Epidermal melanocyte (primary cell): ENCODE measurements around the gene CATSPERB.
"Not testable (repeated sequence)": the region's sequence is repeated elsewhere in the genome, so short reads cannot be mapped to it uniquely, and the experiment has no call there.

Experiments
- DNase-seq: peaks from one replicate; pipeline ENCODE4 v3.0.0; 2011; ENCODE audit warnings: low spot score; ENCODE audit not compliant: insufficient read length

Gene CATSPERB, protein sequence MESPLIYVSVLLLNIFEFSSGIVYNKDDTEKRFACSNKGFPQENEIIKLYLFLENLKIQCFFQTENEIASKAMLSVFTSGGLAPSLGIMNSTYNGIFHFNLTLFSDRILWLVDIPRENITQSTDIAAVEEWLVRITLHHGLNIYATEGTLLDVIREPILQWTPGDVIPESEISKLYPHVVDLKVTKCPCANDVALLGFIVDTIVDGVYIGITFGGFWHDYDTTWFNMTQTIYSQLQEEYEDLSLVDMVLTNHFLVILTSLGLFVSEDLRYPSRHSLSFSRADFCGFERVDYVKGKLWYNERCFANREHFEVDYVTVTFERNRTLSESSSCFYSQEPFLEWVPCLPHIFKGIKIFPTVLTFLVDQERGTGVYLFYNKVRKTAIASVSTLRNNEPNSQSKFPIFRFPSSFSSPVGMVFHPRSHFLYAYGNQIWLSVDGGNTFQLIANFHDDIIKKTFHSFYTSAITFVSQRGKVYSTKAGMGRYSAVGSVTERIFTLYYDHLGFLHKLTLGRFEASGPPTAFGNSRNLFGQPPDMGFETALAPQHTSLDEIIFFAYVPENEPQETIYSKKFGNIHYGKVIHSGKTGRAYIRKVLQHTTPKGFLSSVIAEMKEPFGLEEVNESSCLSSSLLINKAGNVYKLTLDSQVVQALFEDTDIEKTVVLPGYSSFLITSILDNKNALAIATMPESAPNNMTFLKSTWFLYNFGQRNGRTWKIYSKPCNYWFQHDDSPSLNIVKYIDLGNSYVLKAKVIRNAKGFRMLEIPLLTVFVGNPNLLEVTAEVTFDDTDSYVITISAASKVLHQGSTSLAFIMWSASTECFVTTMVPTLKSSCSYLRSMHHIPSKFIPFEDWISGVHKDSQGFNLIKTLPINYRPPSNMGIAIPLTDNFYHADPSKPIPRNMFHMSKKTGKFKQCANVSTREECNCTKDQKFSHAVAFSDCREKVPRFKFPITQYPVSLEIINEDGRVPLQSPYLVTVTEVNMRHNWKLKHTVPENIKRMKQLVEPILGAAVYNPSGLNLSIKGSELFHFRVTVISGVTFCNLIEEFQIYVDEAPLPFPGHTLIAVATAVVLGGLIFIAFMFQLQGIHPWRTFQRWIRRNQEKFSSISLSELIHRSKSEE

DNA sequence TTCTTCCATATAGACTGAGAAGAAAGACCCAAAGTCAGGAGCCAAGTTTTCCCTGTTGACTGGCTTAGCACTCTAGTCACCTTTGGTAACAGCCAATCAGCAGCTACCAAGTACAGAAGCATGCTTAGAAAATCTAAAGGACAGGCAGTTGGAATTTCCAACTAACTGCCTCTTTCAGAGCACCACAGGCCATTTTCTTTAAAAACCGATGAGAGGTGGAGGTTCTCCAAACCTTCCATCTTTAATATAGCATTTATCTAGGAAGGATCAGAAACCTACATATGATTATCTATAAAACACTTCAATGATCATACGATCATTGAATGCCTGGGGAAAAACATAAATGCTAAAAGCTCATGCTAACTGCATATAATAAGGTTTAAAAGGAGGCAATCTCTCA is at the start of gene CATSPERB:
CATSPERB (minus strand) TSS at position 101 of the 400 bp plus-strand sequence. CDS start 2,607 bp downstream, outside the sequence.
- DNase-seq = no peak

DNA sequence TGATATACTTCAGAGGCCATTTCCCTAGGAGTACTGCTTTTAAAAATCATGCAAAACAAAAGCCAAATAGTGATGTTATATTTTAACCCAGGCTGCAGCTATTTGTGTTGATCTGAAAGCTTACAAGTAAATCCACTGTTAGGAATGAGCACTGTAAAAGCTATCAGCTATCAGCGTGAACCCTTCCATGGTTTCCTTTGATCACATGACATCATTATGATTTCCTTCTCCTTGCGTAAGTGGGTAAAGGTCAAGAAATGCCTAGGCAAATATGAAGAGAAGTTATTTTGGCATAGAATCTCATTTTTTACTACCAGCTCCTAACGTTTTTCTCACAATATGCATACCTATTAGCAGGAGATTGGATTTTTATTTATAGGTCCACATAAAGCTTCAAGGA is 48.6 kb upstream of the CATSPERB start:
- no peak for DNase-seq

DNA sequence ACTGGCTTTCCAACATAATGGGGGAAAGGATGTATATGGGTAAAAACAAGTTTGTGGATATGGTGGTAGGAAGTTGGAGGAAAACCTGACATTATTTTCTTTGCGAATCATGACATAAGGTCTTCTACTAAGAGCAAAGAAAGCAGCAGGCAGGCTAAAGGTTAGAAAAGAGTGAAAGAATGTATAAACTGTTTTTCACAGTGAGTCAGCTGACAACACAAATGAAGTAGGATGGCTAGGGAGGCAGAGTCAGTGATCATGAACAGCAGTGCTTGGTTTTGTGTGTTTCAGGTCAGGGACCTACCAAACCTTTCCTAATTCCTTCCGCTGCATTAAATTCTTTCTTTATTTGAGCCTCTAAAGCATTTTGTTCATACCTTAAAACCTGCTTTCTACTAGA is 46.3 kb upstream of the CATSPERB start:
- DNase-seq = no peak

DNA sequence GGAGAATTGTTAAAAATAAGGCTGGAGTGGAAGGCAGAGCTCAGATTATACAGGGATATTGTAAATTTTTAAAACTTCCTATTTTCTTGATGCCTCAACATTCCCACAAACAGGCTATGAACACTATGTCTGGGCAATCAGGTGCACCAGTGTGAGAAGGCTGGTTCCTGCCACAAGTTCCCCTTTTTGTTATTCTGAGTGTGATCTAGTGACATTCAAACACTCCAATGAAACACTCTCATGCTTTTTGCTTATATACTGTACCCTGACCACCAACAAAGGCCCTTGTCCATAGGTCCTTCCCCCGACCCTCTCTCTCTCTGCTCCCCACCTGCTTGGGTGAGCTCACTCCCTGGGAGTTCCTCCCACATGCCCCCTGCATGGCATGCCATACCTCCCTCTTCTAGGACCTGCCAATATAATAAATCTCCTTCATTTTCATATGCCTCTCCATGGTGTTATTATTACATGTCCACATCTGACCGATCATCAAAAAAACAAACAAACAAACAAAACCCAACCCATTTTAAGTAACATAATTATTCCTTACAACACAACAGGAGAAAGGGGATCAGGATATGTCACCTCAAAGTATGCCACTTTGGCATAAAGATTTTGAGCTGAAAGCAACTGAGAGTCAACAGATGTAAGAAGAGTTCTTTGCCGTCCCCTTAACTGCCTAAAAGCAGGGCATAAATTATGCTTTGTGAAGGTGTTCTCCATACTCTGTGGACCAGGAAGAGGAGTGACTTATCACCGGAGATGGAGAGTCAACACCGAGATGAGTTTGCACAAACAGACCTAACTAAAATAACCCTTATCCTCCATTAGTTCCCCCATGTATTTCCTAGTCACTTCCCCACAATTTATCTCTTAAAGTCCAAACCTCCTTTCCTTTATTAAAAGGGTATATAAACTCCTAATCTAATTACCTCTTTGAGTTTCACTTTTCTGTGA is 42.5 kb upstream of the CATSPERB start:
- no peak for DNase-seq

DNA sequence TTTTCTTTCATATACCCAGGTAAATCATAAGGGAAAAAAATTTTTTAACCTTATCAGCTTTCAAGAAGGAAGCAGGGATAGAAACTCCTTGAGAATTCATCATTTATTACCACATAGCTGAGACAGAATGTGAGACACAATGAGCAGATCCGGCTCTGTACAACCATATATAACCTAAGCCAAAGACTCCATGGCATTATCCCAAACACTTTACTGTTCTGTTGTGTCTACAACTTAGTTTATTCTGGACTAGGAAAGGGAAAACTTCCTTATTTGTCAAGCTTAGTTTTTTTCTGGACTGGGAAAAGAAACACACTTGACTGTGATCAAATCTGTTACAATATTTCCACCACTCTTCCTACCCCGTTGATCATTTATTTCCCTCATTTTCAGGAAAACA is 38.3 kb upstream of the CATSPERB start:
- no peak for DNase-seq

DNA sequence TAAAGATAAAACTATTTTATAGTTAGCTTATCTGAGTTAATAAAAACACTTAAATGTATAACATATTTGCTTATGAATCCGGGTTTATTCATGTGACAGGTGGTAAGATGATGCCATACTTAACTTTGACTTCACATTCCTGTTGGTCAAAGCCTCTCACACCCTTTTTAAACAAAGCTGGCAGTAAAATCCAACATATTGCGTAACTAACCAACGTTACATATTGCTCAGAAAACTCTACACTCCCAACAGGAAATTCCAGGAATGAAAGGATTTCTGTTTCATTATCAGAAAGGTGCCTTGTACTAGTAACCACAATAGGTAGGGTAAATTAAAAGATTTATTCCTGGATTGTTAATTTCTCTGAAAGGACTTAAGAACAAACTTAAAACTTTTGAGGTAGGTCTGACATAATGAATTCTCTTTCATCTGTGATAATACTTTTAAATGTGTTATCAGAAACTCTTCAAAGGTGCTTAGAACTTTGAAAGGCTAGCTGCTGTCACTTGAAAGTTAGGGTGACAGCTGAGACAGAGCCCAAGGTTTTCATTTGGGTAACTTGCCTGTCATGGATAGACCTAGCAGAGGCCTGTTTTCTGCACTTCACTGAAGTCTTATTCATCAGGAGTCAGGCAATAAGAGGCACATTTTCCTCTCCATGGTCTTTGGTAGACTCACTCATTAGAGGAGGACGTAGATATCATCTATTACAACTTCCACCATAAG is 23.8 kb upstream of the CATSPERB start:
- no peak for DNase-seq

DNA sequence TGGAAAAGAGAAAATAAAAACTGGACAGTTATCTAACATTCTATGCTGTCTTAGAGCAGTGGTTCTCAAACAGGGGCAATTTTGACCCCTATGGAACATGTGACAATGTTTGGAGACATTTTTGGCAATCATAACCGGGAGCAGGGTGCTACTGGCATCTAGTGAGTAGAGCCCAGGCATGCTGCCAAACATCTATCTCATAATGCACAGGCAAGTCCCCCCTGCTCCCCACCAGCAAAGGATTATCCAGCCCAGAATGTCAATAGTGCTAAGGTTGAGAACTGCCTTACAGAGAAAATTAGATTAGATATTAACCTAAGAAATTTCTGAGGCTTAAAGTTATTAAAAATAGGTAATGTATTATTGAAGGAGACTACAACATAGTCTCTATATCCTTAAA is 22.9 kb upstream of the CATSPERB start:
- DNase-seq = no peak

DNA sequence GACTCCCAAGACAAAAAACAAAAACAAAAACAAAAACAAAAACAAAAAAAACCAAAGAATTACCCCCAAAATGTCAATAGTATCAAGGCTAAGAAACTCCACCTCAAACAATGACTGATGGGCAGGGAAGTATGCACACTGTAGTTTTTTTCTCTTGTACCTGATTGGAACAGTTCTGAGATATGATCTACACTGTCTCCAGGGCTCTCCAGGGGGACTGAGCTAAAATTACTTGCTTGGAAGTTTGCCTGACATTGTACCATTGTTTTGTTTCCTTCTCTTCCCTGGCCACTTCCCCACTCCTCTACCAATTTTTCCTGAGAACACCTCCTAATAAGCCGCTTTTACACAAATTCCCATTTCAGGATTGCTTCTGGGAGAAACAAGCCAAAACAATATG is 22.3 kb upstream of the CATSPERB start:
- DNase-seq = no peak

DNA sequence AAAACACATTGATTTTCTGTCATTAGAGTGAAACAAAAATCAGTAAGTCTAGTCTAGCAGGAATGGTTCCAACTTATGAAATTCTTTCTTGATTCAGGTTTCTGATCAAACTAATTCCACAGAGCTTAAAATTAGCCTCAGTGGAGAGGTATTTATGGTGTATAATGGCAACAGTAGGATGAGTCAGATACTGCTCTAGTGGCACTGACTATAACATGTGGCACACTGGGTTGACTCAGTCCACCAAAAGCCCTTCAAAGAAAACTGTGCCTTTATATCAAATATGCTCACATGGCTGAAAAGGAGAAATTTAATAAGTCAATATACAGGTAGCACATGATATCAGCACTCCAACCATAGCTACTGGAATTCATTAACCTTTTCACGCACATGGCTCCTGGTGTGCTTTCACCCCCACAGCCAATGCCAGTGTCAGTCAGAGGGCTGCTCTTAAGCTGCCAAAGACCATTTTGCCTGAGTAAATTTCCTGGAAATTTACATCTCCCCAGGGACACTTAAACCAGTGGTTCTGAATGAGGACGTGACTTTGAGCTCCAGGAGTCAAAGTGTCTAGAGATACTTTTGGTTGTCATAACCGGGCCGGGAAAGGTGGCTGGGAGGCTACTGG is 21.7 kb upstream of the CATSPERB start:
- DNase-seq = no peak

DNA sequence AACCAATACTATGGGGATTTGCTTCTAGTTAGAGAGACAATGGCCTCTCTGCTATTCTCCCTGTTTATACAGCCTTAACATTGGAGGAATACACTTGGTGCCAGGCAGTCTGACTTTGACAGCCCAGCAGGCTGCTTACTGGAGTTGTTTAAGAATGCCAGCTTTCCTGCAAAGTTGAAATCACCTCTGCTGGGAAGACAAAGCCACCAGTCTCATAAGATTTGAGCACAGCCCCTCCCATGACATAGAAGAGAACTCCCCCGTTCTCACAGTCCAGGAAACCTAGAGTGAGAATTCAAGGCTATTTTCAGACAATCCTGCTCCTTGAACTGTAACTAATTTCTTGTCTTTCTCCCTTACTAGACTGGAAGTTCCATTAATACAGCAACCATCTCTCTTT is 21.1 kb upstream of the CATSPERB start:
- DNase-seq = no peak

DNA sequence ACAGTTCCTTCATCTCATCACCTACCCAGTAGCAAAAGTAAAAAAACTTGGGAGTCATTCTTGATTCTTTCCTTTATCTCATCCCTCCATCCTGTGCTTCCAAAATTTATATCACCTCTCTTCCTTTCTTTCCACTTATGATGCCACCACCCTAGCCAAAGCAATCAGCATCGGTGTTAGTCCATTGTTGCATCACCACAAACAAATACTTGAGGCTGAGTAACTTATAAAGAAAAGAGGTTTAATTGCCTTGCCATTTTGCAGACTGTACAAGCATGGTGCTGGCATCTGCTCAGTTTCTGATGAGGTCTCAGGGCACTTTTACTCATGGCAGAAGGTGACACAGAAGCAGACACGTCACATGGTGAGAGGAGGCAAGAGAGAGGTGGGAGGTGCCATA is 19.8 kb upstream of the CATSPERB start:
- no peak for DNase-seq

DNA sequence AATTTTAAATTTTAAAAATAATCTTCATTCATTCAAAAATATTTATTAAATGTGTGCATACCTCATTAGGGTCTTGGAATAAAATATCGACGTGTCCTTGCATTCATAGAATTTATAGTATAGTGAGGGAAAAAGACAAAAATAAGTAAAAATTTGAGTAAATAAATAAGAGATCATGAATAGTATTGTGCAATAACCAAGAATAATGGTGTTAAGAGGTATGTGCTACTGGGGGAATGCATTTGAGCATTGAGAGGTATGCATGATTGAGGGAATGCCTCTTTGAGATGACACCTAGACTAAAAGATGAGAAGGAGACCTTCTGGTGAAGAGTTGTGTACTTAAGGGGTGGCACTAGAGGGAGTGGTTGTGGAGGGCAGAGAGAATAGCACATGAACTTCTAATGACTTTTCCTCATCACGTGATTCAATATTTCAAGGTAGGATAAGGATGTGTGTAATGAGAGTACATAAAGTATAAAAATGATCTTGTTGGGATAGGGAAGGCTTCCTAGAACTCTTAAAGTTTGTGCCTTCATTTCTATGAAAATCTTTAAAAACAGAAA is 18.8 kb upstream of the CATSPERB start:
- DNase-seq = no peak

DNA sequence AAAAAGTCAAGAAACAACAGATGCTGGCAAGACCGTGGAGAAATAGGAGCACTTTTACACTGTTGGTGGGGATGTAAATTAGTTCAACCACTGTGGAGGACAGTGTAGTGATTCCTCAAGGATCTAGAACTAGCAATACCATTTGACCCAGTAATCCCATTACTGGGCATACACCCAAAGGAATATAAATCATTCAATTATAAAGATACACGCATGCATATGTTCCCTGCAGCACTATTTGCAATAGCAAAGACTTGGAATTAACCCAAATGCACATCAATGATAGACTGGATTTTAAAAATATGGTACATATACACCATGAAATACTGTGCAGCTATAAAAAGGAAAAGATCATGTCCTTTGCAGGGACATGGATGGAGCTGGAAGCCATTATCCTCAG is 18.0 kb upstream of the CATSPERB start:
- DNase-seq = no peak

DNA sequence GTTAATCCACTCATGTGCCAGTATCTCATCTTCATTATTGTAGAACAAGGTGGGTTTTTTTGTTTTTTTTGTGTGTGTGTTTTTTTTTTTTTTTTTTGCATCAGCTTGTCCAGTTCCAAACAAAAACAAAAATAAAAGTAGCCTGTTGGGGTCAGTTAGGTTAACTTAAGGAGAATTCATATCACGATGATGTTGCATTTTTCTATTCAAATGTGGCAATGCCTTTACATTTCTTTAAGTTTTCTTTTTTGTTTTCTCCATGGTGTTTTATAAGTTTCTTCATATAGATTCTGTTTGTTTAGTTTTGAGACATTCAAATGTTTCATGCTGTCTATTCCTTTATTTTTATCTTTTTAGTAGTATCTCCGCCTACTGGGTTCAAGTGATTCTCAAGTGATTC is 16.2 kb upstream of the CATSPERB start:
- DNase-seq = no peak

DNA sequence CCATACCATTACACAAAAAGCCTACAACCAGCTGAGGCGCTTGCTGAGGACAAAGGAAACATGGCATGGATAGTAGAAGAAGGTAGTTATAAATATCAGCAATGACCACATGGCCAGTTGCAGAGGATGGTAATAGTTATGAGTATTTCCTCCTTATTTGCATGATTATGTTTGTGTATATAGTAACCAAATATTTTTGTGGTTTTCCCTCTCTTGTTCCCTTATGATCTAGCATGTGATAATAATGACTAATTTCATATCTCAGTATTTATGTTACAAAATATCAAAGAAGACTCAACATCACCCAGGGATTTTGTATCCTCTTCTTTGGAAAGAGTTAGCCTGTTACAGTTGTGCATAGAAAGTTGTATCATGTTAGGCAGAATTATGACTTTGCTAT is 13.5 kb upstream of the CATSPERB start:
- no peak for DNase-seq

DNA sequence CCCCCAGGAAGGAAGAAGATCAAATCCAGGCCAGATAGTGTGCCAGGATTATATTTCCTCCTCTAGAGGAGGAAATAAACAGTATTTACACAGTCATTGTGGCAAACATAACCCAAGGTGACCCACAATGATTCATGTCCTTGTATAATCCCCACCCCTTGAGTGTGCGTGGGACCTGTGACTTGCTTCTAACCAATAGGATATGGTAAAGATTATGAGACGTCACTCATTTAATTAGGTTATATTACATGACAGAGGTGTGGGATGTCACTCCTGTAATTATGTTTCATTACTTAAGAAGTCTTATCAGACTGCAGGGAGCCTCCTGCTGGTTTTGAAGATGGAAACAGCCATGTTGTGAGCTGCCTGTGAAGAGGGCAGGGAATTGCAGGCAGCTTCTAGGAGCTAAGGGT is 12.2 kb upstream of the CATSPERB start:
- no peak for DNase-seq

DNA sequence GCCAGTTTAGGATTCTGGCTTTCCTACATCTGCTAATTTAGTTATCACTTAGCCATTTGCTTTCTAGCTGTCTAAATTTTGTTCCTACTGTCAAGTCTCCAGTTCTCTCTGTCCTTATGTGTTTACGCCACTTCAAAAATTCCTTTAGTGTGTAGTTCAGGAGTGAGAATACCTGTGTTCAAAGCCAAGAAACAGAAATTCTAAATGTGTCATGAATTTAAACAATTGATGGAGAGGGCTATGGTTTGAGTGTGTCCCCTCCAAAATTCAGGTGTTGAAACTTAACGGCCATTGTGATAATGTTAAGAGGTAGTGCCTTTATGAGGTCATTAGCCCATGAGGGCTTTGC is 11.4 kb upstream of the CATSPERB start:
- no peak for DNase-seq

DNA sequence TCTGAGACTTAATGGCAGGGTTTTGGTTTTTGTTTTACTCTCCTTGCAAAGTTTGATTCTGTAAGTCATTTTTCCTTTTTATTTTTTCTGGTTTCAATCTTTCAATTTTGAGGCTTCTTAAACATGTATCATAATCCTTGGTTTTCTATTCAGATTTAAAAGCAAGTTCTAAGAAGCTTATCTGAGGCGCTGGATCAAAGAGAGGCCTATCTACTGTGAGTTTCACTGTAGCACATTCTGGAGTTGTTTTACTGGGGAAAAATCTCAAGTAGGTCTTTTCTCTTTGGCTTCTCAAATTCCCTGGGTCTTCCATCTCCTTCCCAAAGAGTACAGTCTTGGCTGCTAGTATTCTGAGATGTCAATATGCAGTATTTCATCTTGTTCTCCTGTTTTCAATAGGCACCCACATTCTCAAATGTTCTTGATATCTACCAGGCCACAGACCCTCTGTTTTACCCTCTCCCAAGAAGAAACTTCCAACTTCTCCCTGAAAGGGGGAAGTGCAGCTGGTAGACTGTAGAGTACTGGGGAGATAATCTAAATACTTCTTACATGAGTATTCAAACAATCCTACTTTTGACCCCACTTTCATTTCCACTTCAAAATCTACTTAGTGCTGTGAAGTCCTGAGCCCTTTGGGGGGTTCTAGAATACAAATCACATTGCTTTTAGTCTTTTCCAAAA is 10.9 kb upstream of the CATSPERB start:
- no peak for DNase-seq

DNA sequence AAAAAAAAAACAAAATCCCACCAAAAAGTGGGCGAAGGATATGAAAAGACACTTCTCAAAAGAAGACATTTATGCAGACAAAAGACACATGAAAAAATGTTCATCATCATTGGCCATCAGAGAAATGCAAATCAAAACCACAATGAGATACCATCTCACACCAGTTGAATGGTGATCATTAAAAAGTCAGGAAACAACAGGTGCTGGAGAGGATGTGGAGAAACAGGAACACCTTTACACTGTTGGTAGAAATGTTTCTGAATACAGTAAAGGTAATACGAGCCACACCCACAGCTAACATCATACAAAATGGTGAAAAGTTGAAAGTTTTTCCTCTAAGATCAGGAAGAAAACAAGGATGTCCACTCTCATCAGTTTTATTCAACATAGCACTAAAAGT is 8.0 kb upstream of the CATSPERB start:
- not testable (repeated sequence) for DNase-seq
